PFSK-1 (cell line): ENCODE data around the gene PPFIA4.

Experiments used
- REST ChIP-seq, 2 experiments: IDR thresholded peaks; 2 replicates each; pipeline versions ENCODE4 v1.6.1 to v1.8.0; 2011 to 2012; ENCODE audit warnings: low read depth in 2 of 2, low read length in 2 of 2, control low read depth in 1 of 2, inconsistent platforms in 1 of 2, mild to moderate bottlenecking in 1 of 2, moderate library complexity in 1 of 2; ENCODE audit not compliant: insufficient read depth in 1 of 2
- TAF1 ChIP-seq: IDR thresholded peaks from 2 replicates; pipeline ENCODE4 v1.6.1; 2012; ENCODE audit warnings: low read length, control low read depth, borderline replicate concordance; ENCODE audit not compliant: insufficient read depth

- TF ChIP-seq REST (IDR thresholded peaks at IDR 0.05; ENCODE audit: insufficient read depth in 1 of 2, low read depth in 2 of 2, low read length in 2 of 2) (no peak), TAF1 (no peak)
Measured at GRCh38 chr1:202976633-202977032, 49.7 kb upstream of the PPFIA4 start.
